Measurements from ENCODE around the gene ARMC8. TPM values are rescaled to one million over a fixed set of nuclear protein-coding genes. Genes with fewer than 3 reads are reported as not detected.

ARMC8 gene
- total RNA-seq, 4 donors from 2014 or later: 57.2 to 91.8 (median 59.5) TPM

DNA sequence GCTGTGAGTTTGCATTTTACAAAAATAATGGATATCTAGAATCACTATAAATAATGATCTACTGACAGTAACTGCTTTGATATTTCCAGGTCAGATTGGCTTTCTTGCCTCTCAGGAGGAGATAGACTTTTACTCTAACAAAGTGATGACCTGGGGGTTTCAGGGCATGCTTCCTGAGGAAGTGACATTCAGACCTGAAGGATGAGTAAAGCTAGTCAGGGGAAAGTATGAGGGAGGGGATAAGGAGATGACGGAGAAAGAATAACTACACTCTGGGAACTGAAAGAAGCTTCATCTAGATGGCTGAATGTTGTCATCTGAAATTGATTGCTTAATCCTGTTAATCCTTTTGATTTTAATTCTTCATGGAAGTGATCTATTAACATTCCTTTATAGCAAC, 32.2 kb downstream of the ARMC8 start:
- intact Hi-C loops (cut with DNase I): no loop called here
- Histone ChIP-seq H3K27me3 (no peaks in the 10 kb centered on the region), H3K4me1 (peaks cover 0 to 4% of the 10 kb centered on the region in 2 donors), H3K4me3 (replicated peaks in 1 of 3) (no peak overlapping the region), H3K27ac (no peak overlapping the region), H3K36me3 (peaks cover 10 to 17% of the 10 kb centered on the region in 2 donors), H3K9me3 (no peaks in the 10 kb centered on the region)
- no peak for TF ChIP-seq POLR2A (IDR thresholded peaks at IDR 0.05)
- TF ChIP-seq CTCF (IDR thresholded peaks at IDR 0.05): no peak
- no peak for DNase-seq
- WGBS, 2 donors: 84 to 86% methylated on average over 1 of the region's 1 CpG

- Histone ChIP-seq H3K27ac (no peak overlapping the region), H3K4me3 (replicated peaks in 1 of 3) (no peak overlapping the region), H3K36me3 (peaks cover 20 to 27% of the 10 kb centered on the region in 2 donors), H3K9me3 (no peaks in the 10 kb centered on the region), H3K27me3 (no peaks in the 10 kb centered on the region), H3K4me1 (peaks cover 0 to 4% of the 10 kb centered on the region in 2 donors)
- WGBS, 2 donors: 92 to 98% methylated on average over 1 of the region's 1 CpG
- intact Hi-C loops (cut with DNase I): no loop called here
- no peak for DNase-seq
- TF ChIP-seq POLR2A (IDR thresholded peaks at IDR 0.05): no peak
- TF ChIP-seq CTCF (IDR thresholded peaks at IDR 0.05): no peak
Measured at GRCh38 chr3:138220242-138220641, 33.1 kb downstream of the ARMC8 start.

- DNase-seq: no peak
- intact Hi-C loops (cut with DNase I): no loop called here
- no peak overlapping the region for H3K27ac ChIP-seq
- H3K9me3 ChIP-seq: no peaks in the 10 kb centered on the region
- peaks cover 0 to 4% of the 10 kb centered on the region in 2 donors for H3K4me1 ChIP-seq
- 92 to 94% methylated on average over 4 of the region's 4 CpGs for WGBS, 2 donors
- H3K27me3 ChIP-seq: no peaks in the 10 kb centered on the region
- H3K36me3 ChIP-seq: peaks cover 22 to 32% of the 10 kb centered on the region in 2 donors
- no peak for TF ChIP-seq POLR2A (IDR thresholded peaks at IDR 0.05)
- H3K4me3 ChIP-seq (replicated peaks in 1 of 3): no peak overlapping the region
Measured at GRCh38 chr3:138220788-138221187, 33.7 kb downstream of the ARMC8 start.

GRCh38 chr3:138222131-138222941, 35.2 kb downstream of the ARMC8 start:
- H3K27ac ChIP-seq: no peak overlapping the region
- H3K27me3 ChIP-seq: no peaks in the 10 kb centered on the region
- no peaks in the 10 kb centered on the region for H3K9me3 ChIP-seq
- intact Hi-C loops (cut with DNase I): no loop called here
- H3K4me3 ChIP-seq (replicated peaks in 1 of 3): no peak overlapping the region
- H3K36me3 ChIP-seq: peaks cover 22 to 45% of the 10 kb centered on the region in 2 donors
- 72 to 78% methylated on average over 2 of the region's 2 CpGs for WGBS, 2 donors
- H3K4me1 ChIP-seq: peaks cover 0 to 4% of the 10 kb centered on the region in 2 donors
- no peak for DNase-seq
- TF ChIP-seq POLR2A (IDR thresholded peaks at IDR 0.05): no peak
- no peak for TF ChIP-seq CTCF (IDR thresholded peaks at IDR 0.05)

GRCh38 chr3:138222942-138223287, 35.8 kb downstream of the ARMC8 start:
- intact Hi-C loops (cut with DNase I): no loop called here

More at GRCh38 chr3:138222942-138223287, 35.8 kb downstream of the ARMC8 start:
- peaks cover 0 to 4% of the 10 kb centered on the region in 2 donors for H3K4me1 ChIP-seq
- H3K27me3 ChIP-seq: no peaks in the 10 kb centered on the region
- H3K4me3 ChIP-seq (replicated peaks in 1 of 3): no peak overlapping the region
- DNase-seq: no peak
- no peaks in the 10 kb centered on the region for H3K9me3 ChIP-seq
- H3K27ac ChIP-seq: no peak overlapping the region
- TF ChIP-seq POLR2A (IDR thresholded peaks at IDR 0.05) (no peak), CTCF (IDR thresholded peaks at IDR 0.05) (no peak)
- peaks cover 22 to 45% of the 10 kb centered on the region in 2 donors for H3K36me3 ChIP-seq
- WGBS, 2 donors: 91 to 92% methylated on average over 2 of the region's 2 CpGs
